ENCODE data around the gene RETN.
A peak's percentile ranks its signal among the peaks of the same experiment; 100 is the strongest.

Gene RETN

GRCh38 chr19:7705387-7706187 is 36.7 kb downstream of the RETN start:
- DNase-seq (ENCODE audit: low read depth in 3 of 3): peak; percentile 50 to 76 (median 57)

GRCh38 chr19:7706188-7706954 is 37.5 kb downstream of the RETN start:
- no peak for DNase-seq (ENCODE audit: low read depth in 3 of 3)

GRCh38 chr19:7706955-7707456 is 38.2 kb downstream of the RETN start:
- no peak for DNase-seq (ENCODE audit: low read depth in 3 of 3)

- DNase-seq (ENCODE audit: low read depth in 3 of 3): no peak
Observed at GRCh38 chr19:7709932-7710460, 41.1 kb downstream of the RETN start.

GRCh38 chr19:7710616-7711015 is 41.8 kb downstream of the RETN start:
- no peak for DNase-seq (ENCODE audit: low read depth in 3 of 3)

- DNase-seq (ENCODE audit: low read depth in 3 of 3): no peak
Observed at GRCh38 chr19:7715671-7716070, 46.8 kb downstream of the RETN start.

GRCh38 chr19:7716762-7717161 is 47.9 kb downstream of the RETN start:
- no peak for DNase-seq (ENCODE audit: low read depth in 3 of 3)

GRCh38 chr19:7718668-7719067 is 49.8 kb downstream of the RETN start:
- no peak for DNase-seq (ENCODE audit: low read depth in 3 of 3)

Data from stimulated activated CD4-positive, alpha-beta T cell treated with anti-CD3 and anti-CD28 coated beads, TNF-alpha, amount 100 ng/mL, for 24 hours (primary cell).